Epithelial cell of esophagus (primary cell): ENCODE results near the gene EDDM13.
A peak's percentile ranks its signal among the peaks of the same experiment; 100 is the strongest.
"Not testable (repeated sequence)": the region's sequence is repeated elsewhere in the genome, so short reads cannot be mapped to it uniquely, and the experiment has no call there.

Source experiments
- DNase-seq: peaks from one replicate; pipeline ENCODE4 v3.0.0; 2010; ENCODE audit warnings: low read depth
- H3K4me3 ChIP-seq: 2 replicates; pipeline ENCODE4 v1.5.1; 2011; ENCODE audit warnings: mild to moderate bottlenecking, low read length, control low read depth
- TF ChIP-seq, protein P1 (sequence below): IDR thresholded peaks from 2 replicates; pipeline ENCODE4 v1.5.1; 2011; ENCODE audit warnings: low read depth, mild to moderate bottlenecking, low read length, control low read depth, inconsistent platforms; ENCODE audit not compliant: insufficient read depth; ENCODE audit errors: missing control alignments

The EDDM13 gene

DNA sequence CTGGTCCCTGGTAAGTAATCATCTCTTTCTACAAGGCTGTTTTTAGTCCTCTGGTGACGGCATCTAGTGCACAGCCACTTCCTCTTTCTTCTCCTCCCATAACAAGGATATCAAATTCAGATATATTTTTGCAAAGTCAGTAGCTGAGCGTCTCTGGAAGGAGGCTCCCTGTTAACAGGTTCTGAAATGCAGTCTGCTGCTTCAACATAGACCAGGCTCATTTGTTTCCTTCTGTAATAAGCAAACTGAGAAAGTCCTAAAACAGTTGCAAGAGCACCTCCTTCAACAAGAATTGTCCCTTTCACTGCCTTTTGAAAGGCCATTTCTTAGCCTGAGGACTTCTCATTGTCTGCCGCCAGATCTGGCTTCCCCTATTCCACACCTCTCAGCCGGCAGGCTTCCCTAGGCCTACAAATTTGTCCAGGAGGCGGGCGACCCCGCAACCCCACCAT is 49.5 kb downstream of the EDDM13 start:
- no peak overlapping the region for H3K4me3 ChIP-seq
- TF ChIP-seq, protein P1, sequence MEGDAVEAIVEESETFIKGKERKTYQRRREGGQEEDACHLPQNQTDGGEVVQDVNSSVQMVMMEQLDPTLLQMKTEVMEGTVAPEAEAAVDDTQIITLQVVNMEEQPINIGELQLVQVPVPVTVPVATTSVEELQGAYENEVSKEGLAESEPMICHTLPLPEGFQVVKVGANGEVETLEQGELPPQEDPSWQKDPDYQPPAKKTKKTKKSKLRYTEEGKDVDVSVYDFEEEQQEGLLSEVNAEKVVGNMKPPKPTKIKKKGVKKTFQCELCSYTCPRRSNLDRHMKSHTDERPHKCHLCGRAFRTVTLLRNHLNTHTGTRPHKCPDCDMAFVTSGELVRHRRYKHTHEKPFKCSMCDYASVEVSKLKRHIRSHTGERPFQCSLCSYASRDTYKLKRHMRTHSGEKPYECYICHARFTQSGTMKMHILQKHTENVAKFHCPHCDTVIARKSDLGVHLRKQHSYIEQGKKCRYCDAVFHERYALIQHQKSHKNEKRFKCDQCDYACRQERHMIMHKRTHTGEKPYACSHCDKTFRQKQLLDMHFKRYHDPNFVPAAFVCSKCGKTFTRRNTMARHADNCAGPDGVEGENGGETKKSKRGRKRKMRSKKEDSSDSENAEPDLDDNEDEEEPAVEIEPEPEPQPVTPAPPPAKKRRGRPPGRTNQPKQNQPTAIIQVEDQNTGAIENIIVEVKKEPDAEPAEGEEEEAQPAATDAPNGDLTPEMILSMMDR: no peak
- no peak for DNase-seq

DNA sequence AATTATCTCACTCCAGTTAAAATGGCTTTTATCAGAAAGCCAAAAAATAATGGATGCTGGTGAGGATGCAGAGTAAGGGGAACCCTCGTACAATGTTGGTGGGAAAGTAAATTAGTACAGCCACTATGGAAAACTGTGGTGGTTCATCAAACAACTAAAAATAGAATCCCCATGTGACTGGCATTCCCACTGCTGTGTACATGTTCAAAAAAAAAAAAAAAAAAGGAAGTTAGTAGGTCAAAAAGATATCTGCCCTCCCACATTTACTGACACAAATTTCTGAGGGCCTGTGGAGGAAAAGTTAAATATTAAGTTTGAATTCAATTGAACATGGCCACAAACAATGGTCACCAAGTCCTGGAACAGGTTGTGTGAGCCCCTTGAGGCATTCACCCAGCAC is 51.9 kb downstream of the EDDM13 start:
- TF ChIP-seq, protein P1: no peak
- DNase-seq: no peak
- no peak overlapping the region for H3K4me3 ChIP-seq

DNA sequence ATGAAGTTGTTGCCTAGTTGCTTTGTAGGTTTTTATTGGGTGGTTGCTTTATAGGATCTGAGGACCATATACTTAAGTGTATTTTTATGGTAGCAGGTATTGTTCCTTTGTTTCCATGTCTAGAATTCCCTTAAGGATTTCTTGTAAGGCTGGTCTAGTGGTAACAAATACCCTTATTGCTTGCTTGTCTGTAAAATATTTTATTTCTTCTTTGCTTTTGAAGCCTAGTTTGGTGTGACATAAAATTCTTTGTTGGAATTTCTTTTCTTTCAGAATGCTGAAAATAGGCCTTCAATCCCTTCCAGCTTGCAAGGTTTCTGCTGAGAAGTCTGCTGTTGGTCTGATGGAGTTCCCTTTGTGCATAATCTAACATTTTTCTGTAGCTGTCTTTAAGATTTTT is 60.1 kb downstream of the EDDM13 start:
- no peak for DNase-seq
- TF ChIP-seq, protein P1: no peak
- H3K4me3 ChIP-seq: no peak overlapping the region

DNA sequence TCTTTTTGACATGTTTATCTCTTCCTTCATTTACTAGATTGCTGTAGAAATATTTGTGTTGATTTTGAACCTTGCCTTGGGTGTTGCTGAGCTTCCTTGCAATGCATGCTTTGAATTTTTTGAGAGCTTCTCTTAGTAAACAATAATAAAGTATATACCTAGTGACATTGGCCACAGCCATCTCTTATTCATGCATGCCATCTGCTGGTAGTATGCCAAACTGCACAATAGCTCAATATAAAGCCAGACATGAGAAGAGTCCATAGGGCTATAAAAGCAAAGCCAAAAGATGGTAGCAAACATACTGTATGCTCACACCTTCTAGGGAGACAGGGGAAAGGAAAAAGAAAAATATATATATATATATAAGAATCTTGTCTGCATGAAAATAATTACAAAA is 61.0 kb downstream of the EDDM13 start:
- H3K4me3 ChIP-seq: no peak overlapping the region
- TF ChIP-seq, protein P1: peak; percentile 82
- peak; percentile 72 for DNase-seq

DNA sequence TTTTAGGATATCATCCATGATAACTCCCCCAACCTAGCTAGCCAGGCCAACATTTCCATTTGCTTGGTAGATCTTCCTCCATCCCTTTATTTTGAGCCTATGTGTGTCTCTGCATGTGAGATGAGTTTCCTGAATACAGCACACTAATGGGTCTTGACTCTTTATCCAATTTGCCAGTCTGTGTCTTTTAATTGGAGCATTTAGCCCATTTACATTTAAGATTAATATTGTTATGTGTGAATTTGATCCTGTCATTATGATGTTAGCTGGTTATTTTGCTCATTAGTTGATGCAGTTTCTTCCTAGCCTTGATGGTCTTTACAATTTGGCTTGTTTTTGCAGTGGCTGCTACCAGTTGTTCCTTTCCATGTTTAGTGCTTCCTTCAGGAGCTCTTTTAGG is 62.8 kb downstream of the EDDM13 start:
- not testable (repeated sequence) for DNase-seq, H3K4me3 ChIP-seq

DNA sequence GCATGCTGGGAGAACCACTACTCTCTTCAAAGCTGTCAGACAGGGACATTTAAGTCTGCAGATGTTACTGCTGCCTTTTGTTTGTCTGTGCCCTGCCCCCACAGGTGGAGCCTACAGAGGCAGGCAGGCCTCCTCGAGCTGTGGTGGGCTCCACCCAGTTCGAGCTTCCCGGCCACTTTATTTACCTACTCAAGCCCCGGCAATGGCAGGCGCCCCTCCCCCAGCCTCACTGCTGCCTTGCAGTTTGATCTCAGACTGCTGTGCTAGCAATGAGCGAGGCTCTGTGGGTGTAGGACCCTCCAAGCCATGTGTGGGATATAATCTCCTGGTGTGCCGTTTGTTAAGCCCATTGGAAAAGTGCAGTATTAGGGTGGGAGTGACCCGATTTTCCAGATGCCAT is 64.5 kb downstream of the EDDM13 start:
- not testable (repeated sequence) for DNase-seq, H3K4me3 ChIP-seq

DNA sequence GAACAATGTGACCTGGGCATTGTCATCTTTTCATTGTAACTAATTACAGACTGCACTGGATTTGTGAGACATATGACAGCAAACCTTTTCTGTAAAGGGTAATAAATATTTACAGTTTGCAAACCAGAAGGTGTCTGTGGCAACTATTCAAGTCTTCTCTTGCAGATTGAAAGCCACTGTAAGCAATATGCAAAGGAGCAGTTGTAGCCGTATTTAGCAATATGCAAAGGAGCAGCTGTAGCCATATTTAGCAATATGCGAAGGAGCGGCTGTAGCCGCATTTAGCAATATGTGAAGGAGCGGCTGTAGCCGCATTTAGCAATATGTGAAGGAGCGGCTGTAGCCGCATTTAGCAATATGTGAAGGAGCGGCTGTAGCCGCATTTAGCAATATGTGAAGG is 66.5 kb downstream of the EDDM13 start:
- not testable (repeated sequence) for DNase-seq

DNA sequence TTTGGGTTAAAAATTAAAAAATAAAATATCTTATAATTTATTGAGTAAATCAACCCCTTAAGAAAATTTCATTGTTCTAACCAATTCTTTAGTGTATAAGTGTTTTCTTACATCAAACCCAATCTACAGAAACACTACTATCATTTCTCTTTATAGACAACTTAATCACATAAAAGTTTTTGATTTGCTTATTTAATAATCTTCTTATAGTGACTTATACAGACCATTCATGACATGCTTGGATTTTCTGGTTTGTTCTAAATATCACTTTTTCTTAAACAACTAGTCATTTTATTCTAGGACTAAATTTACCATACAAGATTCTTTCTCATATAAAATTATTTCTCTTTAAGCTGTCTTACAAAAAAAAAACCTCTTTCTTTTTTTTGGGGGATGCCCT is 69.4 kb downstream of the EDDM13 start:
- TF ChIP-seq, protein P1: no peak

More for the DNA sequence above, 66.5 kb downstream of the EDDM13 start:
- not testable (repeated sequence) for H3K4me3 ChIP-seq

DNA sequence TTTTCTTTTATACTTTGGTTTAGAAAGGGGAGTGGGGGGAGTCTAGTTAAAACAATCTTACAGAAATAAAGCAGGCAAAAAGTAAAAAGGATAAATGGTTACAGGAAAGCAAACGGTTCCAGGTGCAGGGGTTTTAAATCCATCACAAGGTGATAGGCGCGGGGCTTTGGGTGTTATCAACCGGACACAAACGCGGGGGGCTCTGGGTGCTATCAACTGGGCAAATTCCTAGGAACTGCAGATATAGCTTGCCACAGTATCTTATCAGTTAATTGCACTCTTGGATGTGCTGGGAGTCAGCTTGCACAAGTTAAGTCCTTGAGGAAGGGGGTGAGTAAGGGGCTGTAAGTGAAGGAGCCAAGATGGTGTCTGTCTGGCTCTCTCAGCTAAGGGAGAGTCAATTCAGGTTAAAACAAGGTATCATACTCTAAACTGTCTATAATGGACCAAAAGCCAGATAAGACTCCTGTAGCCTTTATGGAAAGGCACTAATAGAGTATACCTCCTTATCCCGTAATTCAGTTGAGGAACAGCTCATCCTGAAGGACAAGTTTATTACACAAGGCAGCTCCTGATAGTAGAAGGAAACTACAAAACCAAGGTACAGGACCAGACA is 74.7 kb downstream of the EDDM13 start:
- TF ChIP-seq, protein P1: no peak
- no peak for DNase-seq
- no peak overlapping the region for H3K4me3 ChIP-seq

More for the DNA sequence above, 69.4 kb downstream of the EDDM13 start:
- no peak for DNase-seq
- H3K4me3 ChIP-seq: no peak overlapping the region
